NCI-H2227 treated with DMSO at 0.1 percent for 48 hours (cell line): ENCODE results near the gene PRRC1.
"Not testable (repeated sequence)": the region's sequence is repeated elsewhere in the genome, so short reads cannot be mapped to it uniquely, and the experiment has no call there.

Source experiments
- DNase-seq: peaks from one replicate; lab custom pipeline; 2025; lab: John Stamatoyannopoulos, UW

Gene PRRC1

GRCh38 chr5:127517480-127518318 is at the start of gene PRRC1:
Gene PRRC1 (plus strand): TSS chr5:127517640. CDS start chr5:127523480, 5,840 bp downstream.
- DNase-seq: peak; percentile 77

- no peak for DNase-seq
Measured at GRCh38 chr5:127471211-127471610, 46.2 kb upstream of the PRRC1 start.

- DNase-seq: no peak
Measured at GRCh38 chr5:127472700-127473099, 44.7 kb upstream of the PRRC1 start.

GRCh38 chr5:127486471-127486870 is 31.0 kb upstream of the PRRC1 start:
- no peak for DNase-seq

GRCh38 chr5:127492854-127493738 is 24.3 kb upstream of the PRRC1 start:
- peak; percentile 68 for DNase-seq

- no peak for DNase-seq
Measured at GRCh38 chr5:127498548-127498947, 18.9 kb upstream of the PRRC1 start.

GRCh38 chr5:127505905-127506304 is 11.5 kb upstream of the PRRC1 start:
- DNase-seq: no peak

GRCh38 chr5:127506616-127507015 is 10.8 kb upstream of the PRRC1 start:
- no peak for DNase-seq

GRCh38 chr5:127508644-127509373 is 8.6 kb upstream of the PRRC1 start:
- DNase-seq: no peak

- DNase-seq: no peak
Measured at GRCh38 chr5:127513408-127513970, 4.0 kb upstream of the PRRC1 start.

GRCh38 chr5:127514816-127515215 is 2.6 kb upstream of the PRRC1 start:
- no peak for DNase-seq

- no peak for DNase-seq
Measured at GRCh38 chr5:127515693-127516440, 1.6 kb upstream of the PRRC1 start.

- DNase-seq: no peak
Measured at GRCh38 chr5:127517110-127517479, 345 bp upstream of the PRRC1 start.

GRCh38 chr5:127518319-127518621 is 830 bp downstream of the PRRC1 start:
- DNase-seq: no peak

- DNase-seq: no peak
Measured at GRCh38 chr5:127519527-127519926, 2.1 kb downstream of the PRRC1 start.

GRCh38 chr5:127521138-127521770 is 3.8 kb downstream of the PRRC1 start:
- DNase-seq: no peak

- no peak for DNase-seq
Measured at GRCh38 chr5:127525181-127525580, 7.7 kb downstream of the PRRC1 start.

- no peak for DNase-seq
Measured at GRCh38 chr5:127529904-127530682, 12.7 kb downstream of the PRRC1 start.

- peak; percentile 1 for DNase-seq
Measured at GRCh38 chr5:127536687-127537086, 19.2 kb downstream of the PRRC1 start.

GRCh38 chr5:127540553-127540952 is 23.1 kb downstream of the PRRC1 start:
- DNase-seq: not testable (repeated sequence)
